K562 (cell line): ENCODE measurements around the gene NLRP12. TPM values are rescaled to one million over a fixed set of nuclear protein-coding genes. Genes with fewer than 3 reads are reported as not detected.
A peak's percentile ranks its signal among the peaks of the same experiment; 100 is the strongest.

Experiments used
- CBX3 ChIP-seq, 2 experiments: IDR thresholded peaks; 1 replicate in 1 of 2; 2 replicates in 1 of 2; pipeline ENCODE4 v1.6.1; 2012; ENCODE audit warnings: inconsistent platforms in 2 of 2, low read length in 2 of 2, borderline replicate concordance in 1 of 2, control low read depth in 1 of 2
- EP400 ChIP-seq: fragments of 450-650 bp; IDR thresholded peaks from 2 replicates; pipeline ENCODE4 v1.6.1; 2017; ENCODE audit warnings: antibody characterized with exemption, mild to moderate bottlenecking, moderate library complexity
- ETV1 ChIP-seq: fragments of 450-650 bp; conservative IDR thresholded peaks from 2 replicates; pipeline ENCODE4 v1.6.1; 2016; ENCODE audit warnings: missing genetic modification characterization, control low read depth, low read depth, missing compliant biosample characterization
- MYC ChIP-seq, 2 experiments: fragments of 250-450 bp in 1 of 2; sonication (Bioruptor Pico) in 1 of 2; IDR thresholded peaks; 2 replicates each; pipeline versions ENCODE4 v1.5.1 to v1.6.1; 2012 to 2021; ENCODE audit warnings: low read depth in 2 of 2, borderline replicate concordance in 1 of 2, improper control_type of control experiment in 1 of 2, low read length in 1 of 2, mild to moderate bottlenecking in 1 of 2, moderate library complexity in 1 of 2
- RAD21 ChIP-seq, 2 experiments: fragments of 250-450 bp in 1 of 2; fragments of 450-650 bp in 1 of 2; sonication (Bioruptor Pico) in 1 of 2; formaldehyde crosslinking in 1 of 2; IDR thresholded peaks in 1 of 2; conservative IDR thresholded peaks in 1 of 2; 2 replicates each; pipeline versions ENCODE4 v1.4.0 to v1.8.0; 2020 to 2022; ENCODE audit warnings: mild to moderate bottlenecking in 2 of 2, moderate library complexity in 1 of 2
- TGIF2 ChIP-seq: sonication (generic); formaldehyde crosslinking; IDR thresholded peaks from 2 replicates; pipeline ENCODE4 v1.8.1; 2022; ENCODE audit warnings: mild to moderate bottlenecking, missing genetic modification reagents, moderate library complexity
- polyA plus RNA-seq, 8 experiments: library from polyadenylated mRNA; depleted of rRNA in 4 of 8; stranded (reverse) in 5 of 8; unstranded in 3 of 8; fragments of >200 nt; fragmentation: Nextera tagmentation in 2 of 8; fragmentation: Illumina TruSeq in 1 of 8; extraction: Ambion mirVana in 2 of 8; extraction: Trizol in 1 of 8; gene quantifications; 2 replicates each; pipeline versions ENCODE4 v1.2.1 to v1.2.3, GENCODE V29; 2011 to 2014; ENCODE audit warnings: inconsistent platforms in 1 of 8, missing spikeins in 1 of 8
- total RNA-seq, 7 experiments: library from RNA; depleted of rRNA in 6 of 7; stranded (reverse); fragments of >200 nt in 6 of 7; fragmentation: Illumina TruSeq in 2 of 7; extraction: Trizol in 2 of 7; gene quantifications; 2 replicates each; pipeline versions ENCODE4 v1.2.1 to v1.2.3, GENCODE V29; 2011 to 2021; ENCODE audit warnings: low replicate concordance in 1 of 7
- TF ChIP-seq, protein P1 (sequence below): fragments of 450-650 bp; IDR thresholded peaks from 2 replicates; pipeline ENCODE4 v1.6.1; 2016; ENCODE audit warnings: mild to moderate bottlenecking, moderate library complexity
- TF ChIP-seq, protein P2 (sequence below): sonication (generic); formaldehyde crosslinking; IDR thresholded peaks from 2 replicates; pipeline ENCODE4 v1.8.0; 2022; ENCODE audit warnings: missing genetic modification reagents, mild to moderate bottlenecking, moderate library complexity, borderline replicate concordance

The NLRP12 gene
- total and polyA plus RNA-seq, 9 of the 15 experiments (the other 6 are each of a cell fraction or from before 2014, with no cell fraction given) = not detected

DNA sequence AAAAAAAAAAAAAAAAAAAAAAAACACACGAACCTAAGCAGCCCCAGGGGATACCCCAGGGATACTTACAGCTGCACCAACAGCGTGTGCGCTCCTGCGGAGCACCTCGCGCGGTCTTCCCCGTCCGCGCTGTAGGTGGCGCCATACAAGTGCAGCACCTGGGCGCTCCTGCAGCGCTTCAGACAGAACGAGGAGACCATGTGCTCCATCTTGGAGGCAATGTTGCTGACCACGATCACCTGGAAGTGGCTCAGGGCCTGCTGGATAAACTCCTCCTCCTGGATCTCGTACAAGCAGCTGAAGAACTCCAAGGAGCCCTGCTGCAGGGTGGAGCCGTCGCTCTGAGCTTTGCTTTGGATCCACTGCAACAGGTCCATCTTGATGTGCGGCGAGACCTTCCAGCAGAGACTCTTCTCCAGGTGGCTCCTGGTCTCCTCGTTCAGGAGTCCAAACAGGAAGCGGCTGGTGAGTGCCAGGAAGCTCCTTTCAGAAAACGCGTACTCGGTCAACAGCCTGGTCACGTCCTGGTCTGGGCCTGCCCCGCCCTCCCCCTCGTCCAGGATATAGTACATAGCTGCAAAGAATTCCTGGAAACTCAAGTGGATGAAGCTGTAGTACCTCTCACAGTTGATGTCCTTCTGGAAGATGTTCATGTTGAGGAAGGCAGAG lies 14.5 kb downstream of the NLRP12 start (continued):
- TF ChIP-seq, protein P1, sequence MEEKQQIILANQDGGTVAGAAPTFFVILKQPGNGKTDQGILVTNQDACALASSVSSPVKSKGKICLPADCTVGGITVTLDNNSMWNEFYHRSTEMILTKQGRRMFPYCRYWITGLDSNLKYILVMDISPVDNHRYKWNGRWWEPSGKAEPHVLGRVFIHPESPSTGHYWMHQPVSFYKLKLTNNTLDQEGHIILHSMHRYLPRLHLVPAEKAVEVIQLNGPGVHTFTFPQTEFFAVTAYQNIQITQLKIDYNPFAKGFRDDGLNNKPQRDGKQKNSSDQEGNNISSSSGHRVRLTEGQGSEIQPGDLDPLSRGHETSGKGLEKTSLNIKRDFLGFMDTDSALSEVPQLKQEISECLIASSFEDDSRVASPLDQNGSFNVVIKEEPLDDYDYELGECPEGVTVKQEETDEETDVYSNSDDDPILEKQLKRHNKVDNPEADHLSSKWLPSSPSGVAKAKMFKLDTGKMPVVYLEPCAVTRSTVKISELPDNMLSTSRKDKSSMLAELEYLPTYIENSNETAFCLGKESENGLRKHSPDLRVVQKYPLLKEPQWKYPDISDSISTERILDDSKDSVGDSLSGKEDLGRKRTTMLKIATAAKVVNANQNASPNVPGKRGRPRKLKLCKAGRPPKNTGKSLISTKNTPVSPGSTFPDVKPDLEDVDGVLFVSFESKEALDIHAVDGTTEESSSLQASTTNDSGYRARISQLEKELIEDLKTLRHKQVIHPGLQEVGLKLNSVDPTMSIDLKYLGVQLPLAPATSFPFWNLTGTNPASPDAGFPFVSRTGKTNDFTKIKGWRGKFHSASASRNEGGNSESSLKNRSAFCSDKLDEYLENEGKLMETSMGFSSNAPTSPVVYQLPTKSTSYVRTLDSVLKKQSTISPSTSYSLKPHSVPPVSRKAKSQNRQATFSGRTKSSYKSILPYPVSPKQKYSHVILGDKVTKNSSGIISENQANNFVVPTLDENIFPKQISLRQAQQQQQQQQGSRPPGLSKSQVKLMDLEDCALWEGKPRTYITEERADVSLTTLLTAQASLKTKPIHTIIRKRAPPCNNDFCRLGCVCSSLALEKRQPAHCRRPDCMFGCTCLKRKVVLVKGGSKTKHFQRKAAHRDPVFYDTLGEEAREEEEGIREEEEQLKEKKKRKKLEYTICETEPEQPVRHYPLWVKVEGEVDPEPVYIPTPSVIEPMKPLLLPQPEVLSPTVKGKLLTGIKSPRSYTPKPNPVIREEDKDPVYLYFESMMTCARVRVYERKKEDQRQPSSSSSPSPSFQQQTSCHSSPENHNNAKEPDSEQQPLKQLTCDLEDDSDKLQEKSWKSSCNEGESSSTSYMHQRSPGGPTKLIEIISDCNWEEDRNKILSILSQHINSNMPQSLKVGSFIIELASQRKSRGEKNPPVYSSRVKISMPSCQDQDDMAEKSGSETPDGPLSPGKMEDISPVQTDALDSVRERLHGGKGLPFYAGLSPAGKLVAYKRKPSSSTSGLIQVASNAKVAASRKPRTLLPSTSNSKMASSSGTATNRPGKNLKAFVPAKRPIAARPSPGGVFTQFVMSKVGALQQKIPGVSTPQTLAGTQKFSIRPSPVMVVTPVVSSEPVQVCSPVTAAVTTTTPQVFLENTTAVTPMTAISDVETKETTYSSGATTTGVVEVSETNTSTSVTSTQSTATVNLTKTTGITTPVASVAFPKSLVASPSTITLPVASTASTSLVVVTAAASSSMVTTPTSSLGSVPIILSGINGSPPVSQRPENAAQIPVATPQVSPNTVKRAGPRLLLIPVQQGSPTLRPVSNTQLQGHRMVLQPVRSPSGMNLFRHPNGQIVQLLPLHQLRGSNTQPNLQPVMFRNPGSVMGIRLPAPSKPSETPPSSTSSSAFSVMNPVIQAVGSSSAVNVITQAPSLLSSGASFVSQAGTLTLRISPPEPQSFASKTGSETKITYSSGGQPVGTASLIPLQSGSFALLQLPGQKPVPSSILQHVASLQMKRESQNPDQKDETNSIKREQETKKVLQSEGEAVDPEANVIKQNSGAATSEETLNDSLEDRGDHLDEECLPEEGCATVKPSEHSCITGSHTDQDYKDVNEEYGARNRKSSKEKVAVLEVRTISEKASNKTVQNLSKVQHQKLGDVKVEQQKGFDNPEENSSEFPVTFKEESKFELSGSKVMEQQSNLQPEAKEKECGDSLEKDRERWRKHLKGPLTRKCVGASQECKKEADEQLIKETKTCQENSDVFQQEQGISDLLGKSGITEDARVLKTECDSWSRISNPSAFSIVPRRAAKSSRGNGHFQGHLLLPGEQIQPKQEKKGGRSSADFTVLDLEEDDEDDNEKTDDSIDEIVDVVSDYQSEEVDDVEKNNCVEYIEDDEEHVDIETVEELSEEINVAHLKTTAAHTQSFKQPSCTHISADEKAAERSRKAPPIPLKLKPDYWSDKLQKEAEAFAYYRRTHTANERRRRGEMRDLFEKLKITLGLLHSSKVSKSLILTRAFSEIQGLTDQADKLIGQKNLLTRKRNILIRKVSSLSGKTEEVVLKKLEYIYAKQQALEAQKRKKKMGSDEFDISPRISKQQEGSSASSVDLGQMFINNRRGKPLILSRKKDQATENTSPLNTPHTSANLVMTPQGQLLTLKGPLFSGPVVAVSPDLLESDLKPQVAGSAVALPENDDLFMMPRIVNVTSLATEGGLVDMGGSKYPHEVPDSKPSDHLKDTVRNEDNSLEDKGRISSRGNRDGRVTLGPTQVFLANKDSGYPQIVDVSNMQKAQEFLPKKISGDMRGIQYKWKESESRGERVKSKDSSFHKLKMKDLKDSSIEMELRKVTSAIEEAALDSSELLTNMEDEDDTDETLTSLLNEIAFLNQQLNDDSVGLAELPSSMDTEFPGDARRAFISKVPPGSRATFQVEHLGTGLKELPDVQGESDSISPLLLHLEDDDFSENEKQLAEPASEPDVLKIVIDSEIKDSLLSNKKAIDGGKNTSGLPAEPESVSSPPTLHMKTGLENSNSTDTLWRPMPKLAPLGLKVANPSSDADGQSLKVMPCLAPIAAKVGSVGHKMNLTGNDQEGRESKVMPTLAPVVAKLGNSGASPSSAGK = peak; percentile 90
- no peak for TF ChIP-seq ETV1
- TF ChIP-seq MYC (IDR thresholded peaks at IDR 0.05; ENCODE audit: low read depth, low read length) = peak; percentile 78
- TF ChIP-seq MYC (CRISPR knock-in tag; IDR thresholded peaks at IDR 0.05; ENCODE audit: borderline replicate concordance, low read depth) = no peak
- TF ChIP-seq EP400 = peak; percentile 18; the same call in 1 of the 2 replicates
- TF ChIP-seq RAD21 (CRISPR knock-in tag; conservative IDR thresholded peaks at IDR 0.05 in 1 of 2, IDR thresholded peaks at IDR 0.05 in 1 of 2) = peak in 1 of 2 experiments; percentile 24; a peak in 1 of 4 replicates
- TF ChIP-seq, protein P2, sequence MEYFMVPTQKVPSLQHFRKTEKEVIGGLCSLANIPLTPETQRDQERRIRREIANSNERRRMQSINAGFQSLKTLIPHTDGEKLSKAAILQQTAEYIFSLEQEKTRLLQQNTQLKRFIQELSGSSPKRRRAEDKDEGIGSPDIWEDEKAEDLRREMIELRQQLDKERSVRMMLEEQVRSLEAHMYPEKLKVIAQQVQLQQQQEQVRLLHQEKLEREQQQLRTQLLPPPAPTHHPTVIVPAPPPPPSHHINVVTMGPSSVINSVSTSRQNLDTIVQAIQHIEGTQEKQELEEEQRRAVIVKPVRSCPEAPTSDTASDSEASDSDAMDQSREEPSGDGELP (CRISPR knock-in tag) = peak; percentile 37; the same call in 1 of the 2 replicates
- no peak for TF ChIP-seq TGIF2 (CRISPR knock-in tag)
- 0 out of 3 replicates have a peak, but pooled peaks of 1 of the 2 experiments have one; percentile 48 for TF ChIP-seq CBX3 (IDR thresholded peaks at IDR 0.05; ENCODE audit: borderline replicate concordance in 1 of 2, low read length in 2 of 2)
